Activated CD4-positive, alpha-beta T cell treated with anti-CD3 and anti-CD28 coated beads, Interleukin-2, Interleukin-6, amounts not matched to agents 100 ng/mL and 50 ng/mL, durations not matched to agents 16 hours and 8 hours (primary cell): ENCODE results near the gene CYTH1.

Source experiments
- DNase-seq: peaks from one replicate; pipeline ENCODE4 v3.0.0-alpha.2; 2020

Gene CYTH1

DNA sequence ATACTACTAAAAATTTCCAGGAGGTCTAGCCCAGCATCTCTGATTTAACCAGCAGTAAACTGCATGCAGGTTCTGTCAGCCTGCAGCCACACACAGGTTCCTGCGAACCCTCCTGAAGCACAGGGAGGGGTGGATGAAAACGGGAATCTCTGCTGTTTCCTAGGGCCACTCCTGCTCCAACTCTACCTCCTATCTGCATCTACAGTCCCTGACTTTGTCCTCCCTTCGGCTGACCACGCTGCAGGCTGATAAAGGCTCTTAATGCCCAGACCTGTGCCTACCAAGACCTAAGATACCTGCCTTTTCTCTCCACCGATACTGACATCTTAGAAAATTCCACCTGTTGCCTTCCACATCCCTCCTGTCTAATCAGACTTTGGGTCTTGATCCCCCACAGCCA lies 50.2 kb downstream of the CYTH1 start:
- no peak for DNase-seq

DNA sequence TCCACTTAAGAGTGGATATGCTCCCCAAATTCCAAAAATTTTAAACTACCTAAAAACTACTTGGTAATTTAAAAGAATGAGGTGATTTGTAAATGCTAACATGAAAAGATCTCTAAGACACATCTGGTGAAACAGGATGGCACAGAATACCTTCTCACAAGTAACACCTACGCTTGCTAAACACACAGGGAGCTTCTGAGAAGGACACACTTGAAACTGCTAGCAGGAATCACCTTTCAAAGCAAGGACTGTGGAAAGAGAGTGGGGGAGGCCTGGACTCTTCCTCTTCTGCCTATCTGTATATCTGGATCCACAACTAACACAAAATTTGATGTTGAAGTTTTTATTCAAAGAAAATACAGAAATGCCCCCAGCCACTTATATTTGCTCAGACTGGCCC lies 52.4 kb downstream of the CYTH1 start:
- DNase-seq = no peak

GRCh38 chr17:78728495-78728894 lies 53.6 kb downstream of the CYTH1 start:
- no peak for DNase-seq

- no peak for DNase-seq
Measured at GRCh38 chr17:78727476-78728229, 54.4 kb downstream of the CYTH1 start.

DNA sequence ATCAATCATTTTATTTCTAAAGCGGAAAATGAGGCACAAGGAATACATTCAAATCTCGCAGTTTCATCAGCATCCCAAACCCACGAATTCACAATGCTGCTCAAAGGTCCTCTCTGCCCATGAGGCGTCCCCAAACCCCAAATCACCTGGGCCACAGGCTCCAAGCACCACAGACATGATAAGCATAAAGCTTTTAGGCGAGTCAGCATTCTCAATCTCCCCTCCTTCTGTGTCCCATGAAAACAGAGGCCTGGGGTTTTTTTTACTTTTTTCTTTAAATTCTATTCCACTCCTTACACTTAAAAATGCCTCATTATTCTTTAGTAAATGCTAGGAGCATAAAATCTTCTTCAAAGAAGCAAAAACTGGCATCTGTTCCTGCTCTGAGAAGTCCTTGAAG lies 55.0 kb downstream of the CYTH1 start:
- no peak for DNase-seq

DNA sequence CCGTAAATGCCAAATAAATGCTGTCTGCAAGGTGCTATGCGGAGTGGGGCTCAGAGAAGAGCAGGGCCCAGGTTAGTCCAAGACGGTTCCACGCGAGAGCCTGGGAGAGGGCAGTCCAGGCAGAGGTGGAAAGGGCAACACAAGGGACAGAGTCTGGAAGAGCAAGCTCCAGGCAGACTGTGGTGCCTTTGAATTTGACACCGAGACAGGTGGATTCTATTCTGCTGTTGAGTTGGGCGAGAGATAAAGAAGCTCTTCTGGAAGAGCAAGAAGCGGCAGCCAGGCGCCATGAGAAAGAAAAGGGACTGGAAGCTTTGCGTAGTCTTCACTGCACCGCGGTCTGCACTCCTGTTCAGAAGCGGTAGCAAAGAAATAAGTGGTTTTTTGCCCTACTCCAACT lies 55.6 kb downstream of the CYTH1 start:
- DNase-seq = no peak

DNA sequence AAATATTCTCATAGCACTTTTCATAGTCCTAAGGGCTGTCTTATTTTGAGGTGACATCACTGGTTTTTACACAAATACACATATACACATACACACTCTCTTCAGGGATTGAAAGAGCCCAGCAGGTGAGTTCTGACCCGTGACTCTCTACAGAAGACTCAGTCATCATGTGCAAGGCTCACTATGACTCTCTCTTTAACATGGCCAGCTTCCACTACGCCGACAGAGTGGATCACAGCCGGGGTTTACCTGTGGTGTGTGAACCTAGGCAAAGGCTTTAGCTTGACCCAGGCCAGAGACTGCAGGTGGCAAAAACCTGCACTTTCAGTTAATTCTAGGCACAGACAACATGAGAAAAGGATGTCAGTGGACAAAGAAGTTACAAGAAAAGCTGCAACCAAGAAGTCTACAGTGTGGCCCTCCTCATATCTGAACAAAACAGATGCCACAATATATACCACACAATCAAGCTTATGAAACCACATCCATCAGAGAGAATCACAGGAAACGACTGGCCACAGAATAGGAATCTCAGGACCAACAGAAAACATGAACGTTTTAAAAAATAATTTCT lies 56.5 kb downstream of the CYTH1 start:
- DNase-seq = peak; percentile 66

DNA sequence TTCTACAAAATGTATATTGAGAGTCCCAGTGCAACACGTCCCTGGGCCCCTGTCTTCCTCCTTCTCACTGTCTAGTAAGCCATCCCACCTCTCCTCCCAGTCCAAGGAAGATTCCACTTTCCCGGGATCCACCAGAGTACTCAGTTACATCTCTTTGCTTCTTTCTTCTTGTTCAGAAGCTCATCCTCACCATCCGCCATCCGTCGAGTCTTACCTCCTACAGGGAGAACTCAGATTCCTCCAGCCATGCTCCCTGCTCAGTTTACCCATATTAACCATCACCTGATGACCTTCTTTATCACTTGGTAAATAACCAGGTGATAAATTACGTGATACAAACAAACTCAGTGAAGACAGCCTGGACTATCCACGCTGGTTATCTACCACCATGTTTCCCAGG lies 57.1 kb downstream of the CYTH1 start:
- no peak for DNase-seq

GRCh38 chr17:78724544-78724943 lies 57.5 kb downstream of the CYTH1 start:
- no peak for DNase-seq

DNA sequence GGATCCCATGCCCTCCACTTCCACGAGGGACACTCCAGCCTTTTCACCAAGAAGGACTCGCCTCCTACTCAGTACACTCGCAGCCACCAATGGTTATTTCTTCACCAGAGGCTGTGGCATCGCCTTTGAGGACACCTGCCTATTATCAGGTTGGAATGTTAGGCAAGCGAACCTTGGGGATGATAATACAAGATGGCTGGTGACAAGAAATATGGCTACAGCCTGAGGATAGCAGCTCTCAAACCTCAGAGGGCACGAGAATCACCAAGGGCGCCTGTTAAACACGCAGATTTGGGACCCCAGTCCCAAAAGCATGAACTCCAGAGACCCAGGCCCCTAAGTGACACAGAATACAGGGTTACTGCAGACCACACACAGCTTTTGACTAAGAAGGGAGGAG lies 58.1 kb downstream of the CYTH1 start:
- no peak for DNase-seq

DNA sequence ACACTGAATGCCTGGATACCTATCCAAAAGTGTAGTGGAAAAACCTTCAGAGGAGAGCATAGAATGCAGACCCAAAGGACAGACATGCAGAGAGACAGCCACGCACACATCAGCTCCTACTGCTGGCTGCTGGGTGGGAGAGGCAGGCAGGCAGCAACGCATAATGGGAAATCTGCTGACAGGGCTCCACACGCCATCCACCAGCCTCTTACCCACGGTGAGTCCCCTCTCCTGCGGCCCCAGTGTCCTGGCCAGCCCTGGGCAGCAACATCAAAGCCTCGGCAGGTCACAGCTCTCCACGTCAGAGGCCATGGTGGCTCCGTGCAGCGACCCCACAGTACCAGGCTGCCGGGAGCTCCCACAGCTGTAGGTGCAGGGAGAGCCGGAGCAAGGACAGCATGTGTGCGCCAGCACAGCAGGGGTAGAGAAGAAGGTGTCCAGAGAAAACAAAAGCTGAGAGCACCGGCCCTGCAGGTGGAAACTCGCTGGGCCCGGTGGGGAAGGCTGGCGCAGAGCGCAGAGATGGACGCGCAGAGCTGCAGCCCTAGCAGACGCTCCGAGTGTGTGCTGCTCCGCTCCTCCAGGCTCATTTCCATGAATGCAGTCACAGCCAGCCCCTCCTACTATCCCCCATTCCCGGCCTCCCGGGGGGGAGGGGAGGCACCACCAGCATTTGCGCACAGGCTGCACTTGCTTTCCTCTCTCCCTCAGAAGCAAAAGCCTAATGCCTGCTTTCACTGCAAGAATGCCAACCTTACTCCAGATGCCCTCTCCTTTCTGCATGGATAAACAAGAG lies 58.9 kb downstream of the CYTH1 start:
- DNase-seq = no peak

DNA sequence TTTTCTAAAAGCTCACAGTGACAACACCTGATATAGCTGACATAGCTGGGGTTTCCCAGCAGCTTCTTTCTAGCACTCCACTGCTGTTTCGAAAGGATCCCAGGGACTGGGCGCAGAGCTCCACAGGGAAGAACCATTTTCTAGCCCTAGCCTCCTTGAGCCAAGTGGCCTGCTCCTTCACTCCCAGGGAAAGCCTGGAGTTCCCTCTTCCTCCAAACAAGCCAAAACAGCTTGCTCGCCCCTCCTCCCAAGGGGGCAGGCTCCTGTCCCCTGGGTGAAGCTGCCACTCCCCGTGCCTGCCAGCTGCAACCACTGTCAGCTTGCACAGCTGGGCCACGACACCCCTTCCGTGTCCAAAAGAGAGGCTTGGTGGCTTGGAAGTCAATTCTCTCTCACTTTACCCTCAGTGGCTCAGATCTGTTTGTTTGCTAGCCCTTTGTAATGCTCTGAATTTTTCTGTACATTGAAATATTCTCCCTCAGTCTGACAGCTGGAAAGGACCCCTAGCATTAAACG lies 59.8 kb downstream of the CYTH1 start:
- DNase-seq = no peak

DNA sequence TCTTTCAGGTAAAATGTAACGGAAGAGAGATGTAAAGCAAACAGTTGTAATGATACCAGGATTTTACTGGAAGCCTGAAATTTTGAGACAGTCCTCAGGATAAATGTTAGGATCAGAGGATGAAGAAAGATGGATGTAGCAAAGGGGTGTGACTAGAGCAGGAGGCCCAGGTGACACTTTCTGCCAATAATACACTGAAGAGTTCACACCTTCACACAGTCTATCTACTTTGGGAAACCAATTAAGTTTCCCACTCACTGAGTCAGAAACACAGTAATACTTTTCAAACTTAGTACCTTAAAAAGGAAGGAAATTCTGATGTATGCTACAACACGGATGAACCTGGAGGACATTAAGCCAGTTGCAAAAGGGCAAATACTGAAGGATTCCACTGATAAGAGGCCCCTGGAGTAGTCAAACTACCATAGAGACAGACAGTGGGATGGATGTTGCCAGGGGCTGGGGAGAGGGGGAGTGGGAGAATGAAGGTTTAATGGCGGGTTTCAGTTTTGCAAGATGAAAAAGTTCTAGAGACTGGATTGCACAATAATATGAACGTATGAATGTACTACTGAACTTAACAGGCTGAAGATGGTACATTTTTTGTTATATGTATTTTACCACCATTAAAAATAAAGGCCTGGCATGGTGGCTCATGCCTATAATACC lies 62.3 kb downstream of the CYTH1 start:
- no peak for DNase-seq

- DNase-seq = no peak
Measured at GRCh38 chr17:78718575-78719208, 63.4 kb downstream of the CYTH1 start.

- no peak for DNase-seq
Measured at GRCh38 chr17:78717431-78717980, 64.6 kb downstream of the CYTH1 start.

- DNase-seq = no peak
Measured at GRCh38 chr17:78716814-78717393, 65.2 kb downstream of the CYTH1 start.

GRCh38 chr17:78716292-78716691 lies 65.8 kb downstream of the CYTH1 start:
- DNase-seq = no peak

- DNase-seq = no peak
Measured at GRCh38 chr17:78715876-78716275, 66.2 kb downstream of the CYTH1 start.

GRCh38 chr17:78715000-78715771 lies 66.9 kb downstream of the CYTH1 start:
- no peak for DNase-seq

- DNase-seq = no peak
Measured at GRCh38 chr17:78714534-78714933, 67.5 kb downstream of the CYTH1 start.

DNA sequence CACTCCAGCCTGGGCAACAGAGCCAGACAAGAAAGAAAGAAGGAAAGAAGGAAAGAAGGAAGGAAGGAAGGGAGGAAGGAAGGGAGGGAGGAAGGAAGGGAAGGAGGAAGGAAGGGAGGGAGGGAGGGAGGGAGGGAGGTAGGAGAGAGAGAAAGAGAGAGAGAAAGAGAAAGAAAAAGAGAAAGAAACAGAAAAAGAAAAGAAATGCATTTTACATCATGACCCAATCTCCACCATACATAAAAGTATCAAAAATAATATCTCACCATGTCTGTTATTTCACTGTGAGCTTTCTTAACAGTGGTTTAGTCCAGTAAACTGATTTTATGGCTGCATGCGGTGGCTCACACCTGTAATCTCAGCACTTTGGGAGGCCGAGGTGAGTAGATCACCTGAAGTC lies 70.0 kb downstream of the CYTH1 start:
- DNase-seq = no peak
